Measurements from ENCODE around the gene EHMT1.
A peak's percentile ranks its signal among the peaks of the same experiment; 100 is the strongest.

The EHMT1 gene

DNA sequence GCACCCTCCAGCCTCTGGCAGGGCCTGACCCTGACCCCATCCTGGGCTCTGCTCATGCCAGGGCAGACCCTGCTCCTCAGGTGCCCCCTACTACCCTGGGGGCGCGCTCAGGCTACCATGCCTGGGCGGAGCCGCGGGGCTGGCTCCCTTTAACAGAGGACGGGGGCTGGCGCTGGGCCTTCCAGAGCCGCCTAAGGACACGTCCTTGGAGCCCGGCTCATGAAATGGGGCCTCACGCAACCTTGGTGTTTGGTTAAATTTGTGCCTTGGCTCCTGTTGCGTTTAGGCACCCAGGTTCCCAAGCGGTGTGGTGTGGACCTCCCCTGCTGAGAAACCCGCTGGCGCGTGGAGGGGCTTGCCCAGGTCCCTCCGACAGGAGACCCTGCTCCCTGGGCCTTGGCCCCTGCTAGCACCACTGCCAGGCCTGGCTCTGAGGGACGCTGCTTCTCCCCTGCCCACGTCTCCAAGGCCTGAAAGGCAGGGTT is 3.4 kb upstream of the EHMT1 start:
- H3K9ac ChIP-seq (ENCODE audit: low read depth, low read length, poor library complexity, severe bottlenecking) = no peak overlapping the region
- H3K4me3 ChIP-seq (ENCODE audit: low read length, poor library complexity, severe bottlenecking) = no peak overlapping the region
- H3K4me2 ChIP-seq (ENCODE audit: low read depth, low read length, poor library complexity, severe bottlenecking) = no peak overlapping the region
- H3K9me2 ChIP-seq (replicated peaks; ENCODE audit: low read depth, low read length) = no peaks in the 10 kb centered on the region
- H3K27me3 ChIP-seq (ENCODE audit: insufficient read depth, low read length, poor library complexity, severe bottlenecking) = no peaks in the 10 kb centered on the region
- H3K36me3 ChIP-seq (ENCODE audit: insufficient read depth, low read length) = no peaks in the 10 kb centered on the region
- H3K4me1 ChIP-seq (ENCODE audit: insufficient read depth, low read length, poor library complexity, severe bottlenecking) = peaks cover 23% of the 10 kb centered on the region
- peaks cover 27% of the 10 kb centered on the region for H4K20me1 ChIP-seq (ENCODE audit: insufficient read depth, low read length, poor library complexity, severe bottlenecking)
- no peak overlapping the region for H2AFZ ChIP-seq (ENCODE audit: low read length)
- no peaks in the 10 kb centered on the region for H3K9me3 ChIP-seq (ENCODE audit: insufficient read depth, low read depth, low read length)
- TF ChIP-seq, protein P1, sequence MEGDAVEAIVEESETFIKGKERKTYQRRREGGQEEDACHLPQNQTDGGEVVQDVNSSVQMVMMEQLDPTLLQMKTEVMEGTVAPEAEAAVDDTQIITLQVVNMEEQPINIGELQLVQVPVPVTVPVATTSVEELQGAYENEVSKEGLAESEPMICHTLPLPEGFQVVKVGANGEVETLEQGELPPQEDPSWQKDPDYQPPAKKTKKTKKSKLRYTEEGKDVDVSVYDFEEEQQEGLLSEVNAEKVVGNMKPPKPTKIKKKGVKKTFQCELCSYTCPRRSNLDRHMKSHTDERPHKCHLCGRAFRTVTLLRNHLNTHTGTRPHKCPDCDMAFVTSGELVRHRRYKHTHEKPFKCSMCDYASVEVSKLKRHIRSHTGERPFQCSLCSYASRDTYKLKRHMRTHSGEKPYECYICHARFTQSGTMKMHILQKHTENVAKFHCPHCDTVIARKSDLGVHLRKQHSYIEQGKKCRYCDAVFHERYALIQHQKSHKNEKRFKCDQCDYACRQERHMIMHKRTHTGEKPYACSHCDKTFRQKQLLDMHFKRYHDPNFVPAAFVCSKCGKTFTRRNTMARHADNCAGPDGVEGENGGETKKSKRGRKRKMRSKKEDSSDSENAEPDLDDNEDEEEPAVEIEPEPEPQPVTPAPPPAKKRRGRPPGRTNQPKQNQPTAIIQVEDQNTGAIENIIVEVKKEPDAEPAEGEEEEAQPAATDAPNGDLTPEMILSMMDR (conservative IDR thresholded peaks at IDR 0.05; ENCODE audit: low read length) = no peak
- no peak for TF ChIP-seq EZH2phosphoT487 (IDR thresholded peaks at IDR 0.05; ENCODE audit: borderline replicate concordance)
- peaks cover 41% of the 10 kb centered on the region for H3K79me2 ChIP-seq (ENCODE audit: insufficient read depth, low read length)
- no peaks in the 10 kb centered on the region for H3F3A ChIP-seq (ENCODE audit: low read depth)

GRCh38 chr9:137619240-137620047 is 639 bp downstream of the EHMT1 start:
- Histone ChIP-seq H3K27me3 (ENCODE audit: insufficient read depth, low read length, poor library complexity, severe bottlenecking) (no peaks in the 10 kb centered on the region), H3K9me2 (replicated peaks; ENCODE audit: low read depth, low read length) (no peaks in the 10 kb centered on the region), H4K20me1 (ENCODE audit: insufficient read depth, low read length, poor library complexity, severe bottlenecking) (peaks cover 52% of the 10 kb centered on the region), H3K4me2 (ENCODE audit: low read depth, low read length, poor library complexity, severe bottlenecking) (peak overlapping the region; percentile 95), H3K4me3 (ENCODE audit: low read length, poor library complexity, severe bottlenecking) (peak overlapping the region; percentile 97), H3K4me1 (ENCODE audit: insufficient read depth, low read length, poor library complexity, severe bottlenecking) (peaks cover 32% of the 10 kb centered on the region), H3K9me3 (ENCODE audit: insufficient read depth, low read depth, low read length) (no peaks in the 10 kb centered on the region), H3F3A (ENCODE audit: low read depth) (no peaks in the 10 kb centered on the region), H3K36me3 (ENCODE audit: insufficient read depth, low read length) (no peaks in the 10 kb centered on the region), H3K9ac (ENCODE audit: low read depth, low read length, poor library complexity, severe bottlenecking) (peak overlapping the region; percentile 89), H2AFZ (ENCODE audit: low read length) (peak overlapping the region; percentile 53), H3K79me2 (ENCODE audit: insufficient read depth, low read length) (peaks cover 81% of the 10 kb centered on the region)
- no peak for TF ChIP-seq EZH2phosphoT487 (IDR thresholded peaks at IDR 0.05; ENCODE audit: borderline replicate concordance)
- TF ChIP-seq, protein P1 (conservative IDR thresholded peaks at IDR 0.05; ENCODE audit: low read length) = no peak

- Histone ChIP-seq H4K20me1 (ENCODE audit: insufficient read depth, low read length, poor library complexity, severe bottlenecking) (peaks cover 58% of the 10 kb centered on the region), H3K4me1 (ENCODE audit: insufficient read depth, low read length, poor library complexity, severe bottlenecking) (peaks cover 33% of the 10 kb centered on the region), H3K36me3 (ENCODE audit: insufficient read depth, low read length) (no peaks in the 10 kb centered on the region), H3K9me3 (ENCODE audit: insufficient read depth, low read depth, low read length) (no peaks in the 10 kb centered on the region), H3K27me3 (ENCODE audit: insufficient read depth, low read length, poor library complexity, severe bottlenecking) (no peaks in the 10 kb centered on the region), H2AFZ (ENCODE audit: low read length) (no peak overlapping the region), H3K4me2 (ENCODE audit: low read depth, low read length, poor library complexity, severe bottlenecking) (peak overlapping the region; percentile 95), H3K4me3 (ENCODE audit: low read length, poor library complexity, severe bottlenecking) (peak overlapping the region; percentile 97), H3F3A (ENCODE audit: low read depth) (no peaks in the 10 kb centered on the region), H3K79me2 (ENCODE audit: insufficient read depth, low read length) (peaks cover 87% of the 10 kb centered on the region), H3K9ac (ENCODE audit: low read depth, low read length, poor library complexity, severe bottlenecking) (peak overlapping the region; percentile 89), H3K9me2 (replicated peaks; ENCODE audit: low read depth, low read length) (no peaks in the 10 kb centered on the region)
- TF ChIP-seq EZH2phosphoT487 (IDR thresholded peaks at IDR 0.05; ENCODE audit: borderline replicate concordance) = no peak
- TF ChIP-seq, protein P1 (conservative IDR thresholded peaks at IDR 0.05; ENCODE audit: low read length) = no peak
These were observed 1.2 kb downstream of the EHMT1 start for GRCh38 chr9:137620048-137620405.

Data from Loucy (cell line).